ENCODE data around the gene RASIP1.

GRCh38 chr19:48742096-48742495 is 1.7 kb upstream of the RASIP1 start:
- TF ChIP-seq POLR2A (IDR thresholded peaks at IDR 0.05; ENCODE audit: low read depth, low read length) (no peak), POLR2AphosphoS5 (IDR thresholded peaks at IDR 0.05; ENCODE audit: low read depth, low read length) (no peak), TAF1 (IDR thresholded peaks at IDR 0.05; ENCODE audit: borderline replicate concordance, low read depth, low read length) (no peak)

Measured in GM12892 (cell line).